ENCODE measurements around the gene DDX17. TPM values are rescaled to one million over a fixed set of nuclear protein-coding genes. Genes with fewer than 3 reads are reported as not detected.

DDX17 gene
- total and polyA plus RNA-seq, 4 experiments from 2014 or later, result 10.0 to 960 (median 486) TPM

- H3K27ac Mint-ChIP-seq, result no peak overlapping the region
- no peaks in the 10 kb centered on the region for H3K9me3 Mint-ChIP-seq
- H3K27ac ChIP-seq (ENCODE audit: low read depth, low read length), result no peak overlapping the region
- peaks cover 3 to 9% (median 5%) of the 10 kb centered on the region in 4 donors for H3K4me1 Mint-ChIP-seq
- H3K4me3 Mint-ChIP-seq, result no peak overlapping the region
- H3K27me3 ChIP-seq (ENCODE audit: insufficient read depth, low read length), result peaks cover 17% of the 10 kb centered on the region
- DNase-seq, result no peak
- H3K4me1 ChIP-seq (ENCODE audit: insufficient read depth, low read length), result peaks cover 8% of the 10 kb centered on the region
- peaks cover 21 to 49% of the 10 kb centered on the region in 2 donors for H3K27me3 Mint-ChIP-seq
- H3K36me3 ChIP-seq (ENCODE audit: insufficient read depth, low read length), result no peaks in the 10 kb centered on the region
- CTCF ChIA-PET (ENCODE audit: partially characterized antibody), result no interaction called here
- intact Hi-C loops (cut with micrococcal nuclease), result no loop called here
- POLR2A ChIA-PET (ENCODE audit: partially characterized antibody), result no interaction called here
- no peaks in the 10 kb centered on the region for H3K9me3 ChIP-seq (ENCODE audit: control insufficient read depth in 1 of 2, low read length in 2 of 2)
- no peak overlapping the region for H3K4me3 ChIP-seq (ENCODE audit: low read length in 2 of 2)
- no peaks in the 10 kb centered on the region for H3K36me3 Mint-ChIP-seq
These were observed 56.3 kb downstream of the DDX17 start for GRCh38 chr22:38449776-38450175.

GRCh38 chr22:38448945-38449745 is 57.0 kb downstream of the DDX17 start:
- peaks cover 17 to 48% of the 10 kb centered on the region in 2 donors for H3K27me3 Mint-ChIP-seq
- H3K4me3 ChIP-seq (ENCODE audit: low read length in 2 of 2), result no peak overlapping the region
- H3K9me3 ChIP-seq (ENCODE audit: control insufficient read depth in 1 of 2, low read length in 2 of 2), result no peaks in the 10 kb centered on the region
- ChIA-PET POLR2A (ENCODE audit: partially characterized antibody) (no interaction called here), CTCF (ENCODE audit: partially characterized antibody) (interaction anchor here (0.6 kb wide), 1 partner anchor 8 kb away, joined by 3 read pairs; no protein-coding TSS in a partner anchor)
- no peaks in the 10 kb centered on the region for H3K9me3 Mint-ChIP-seq
- no peaks in the 10 kb centered on the region for H3K36me3 Mint-ChIP-seq
- H3K27ac Mint-ChIP-seq, result no peak overlapping the region
- intact Hi-C loops (cut with micrococcal nuclease), result no loop called here
- H3K4me1 Mint-ChIP-seq, result peaks cover 0 to 4% (median 1%) of the 10 kb centered on the region in 4 donors
- H3K27ac ChIP-seq (ENCODE audit: low read depth, low read length), result no peak overlapping the region
- peaks cover 12% of the 10 kb centered on the region for H3K27me3 ChIP-seq (ENCODE audit: insufficient read depth, low read length)
- peaks cover 2% of the 10 kb centered on the region for H3K4me1 ChIP-seq (ENCODE audit: insufficient read depth, low read length)
- no peaks in the 10 kb centered on the region for H3K36me3 ChIP-seq (ENCODE audit: insufficient read depth, low read length)
- no peak overlapping the region for H3K4me3 Mint-ChIP-seq
- no peak for DNase-seq

GRCh38 chr22:38446018-38446601 is 60.0 kb downstream of the DDX17 start:
- H3K4me3 ChIP-seq (ENCODE audit: low read length in 2 of 2), result no peak overlapping the region
- H3K27ac Mint-ChIP-seq, result no peak overlapping the region
- no peaks in the 10 kb centered on the region for H3K36me3 ChIP-seq (ENCODE audit: insufficient read depth, low read length)
- POLR2A ChIA-PET (ENCODE audit: partially characterized antibody), result no interaction called here
- H3K9me3 ChIP-seq (ENCODE audit: control insufficient read depth in 1 of 2, low read length in 2 of 2), result no peaks in the 10 kb centered on the region
- DNase-seq, result no peak
- H3K27me3 Mint-ChIP-seq, result peaks cover 11 to 30% of the 10 kb centered on the region in 2 donors
- H3K4me1 Mint-ChIP-seq, result no peaks in the 10 kb centered on the region
- intact Hi-C loops (cut with micrococcal nuclease), result no loop called here
- no peak overlapping the region for H3K4me3 Mint-ChIP-seq
- no peaks in the 10 kb centered on the region for H3K27me3 ChIP-seq (ENCODE audit: insufficient read depth, low read length)
- H3K27ac ChIP-seq (ENCODE audit: low read depth, low read length), result no peak overlapping the region
- CTCF ChIA-PET (ENCODE audit: partially characterized antibody), result interaction anchor here (1.0 kb wide), 1 partner anchor 394 kb away, joined by 3 read pairs; no protein-coding TSS in a partner anchor
- H3K4me1 ChIP-seq (ENCODE audit: insufficient read depth, low read length), result no peaks in the 10 kb centered on the region
- no peaks in the 10 kb centered on the region for H3K36me3 Mint-ChIP-seq
- H3K9me3 Mint-ChIP-seq, result peaks cover 0 to 1% (median 0%) of the 10 kb centered on the region in 8 donors

GRCh38 chr22:38444783-38445182 is 61.3 kb downstream of the DDX17 start:
- Histone ChIP-seq H3K27me3 (ENCODE audit: insufficient read depth, low read length) (no peaks in the 10 kb centered on the region), H3K4me3 (ENCODE audit: low read length in 2 of 2) (no peak overlapping the region), H3K36me3 (ENCODE audit: insufficient read depth, low read length) (no peaks in the 10 kb centered on the region), H3K27ac (ENCODE audit: low read depth, low read length) (no peak overlapping the region), H3K4me1 (ENCODE audit: insufficient read depth, low read length) (no peaks in the 10 kb centered on the region), H3K9me3 (ENCODE audit: control insufficient read depth in 1 of 2, low read length in 2 of 2) (no peaks in the 10 kb centered on the region)
- Mint-ChIP-seq H3K9me3 (peaks cover 0 to 1% (median 0%) of the 10 kb centered on the region in 8 donors), H3K27me3 (peaks cover 5 to 20% of the 10 kb centered on the region in 2 donors), H3K4me3 (no peak overlapping the region), H3K4me1 (no peaks in the 10 kb centered on the region), H3K27ac (peak overlapping the region in 2 of 7 donors; percentile 5 to 28), H3K36me3 (no peaks in the 10 kb centered on the region)
- POLR2A ChIA-PET (ENCODE audit: partially characterized antibody), result no interaction called here
- CTCF ChIA-PET (ENCODE audit: partially characterized antibody), result no interaction called here
- DNase-seq, result no peak
- intact Hi-C loops (cut with micrococcal nuclease), result no loop called here

- peaks cover 3 to 13% of the 10 kb centered on the region in 2 donors for H3K27me3 Mint-ChIP-seq
- no peaks in the 10 kb centered on the region for H3K4me1 Mint-ChIP-seq
- no peaks in the 10 kb centered on the region for H3K36me3 ChIP-seq (ENCODE audit: insufficient read depth, low read length)
- DNase-seq, result no peak
- H3K4me1 ChIP-seq (ENCODE audit: insufficient read depth, low read length), result no peaks in the 10 kb centered on the region
- no peak overlapping the region for H3K27ac ChIP-seq (ENCODE audit: low read depth, low read length)
- ChIA-PET CTCF (ENCODE audit: partially characterized antibody) (no interaction called here), POLR2A (ENCODE audit: partially characterized antibody) (no interaction called here)
- intact Hi-C loops (cut with micrococcal nuclease), result no loop called here
- no peak overlapping the region for H3K4me3 Mint-ChIP-seq
- peaks cover 0 to 1% (median 0%) of the 10 kb centered on the region in 8 donors for H3K9me3 Mint-ChIP-seq
- H3K4me3 ChIP-seq (ENCODE audit: low read length in 2 of 2), result no peak overlapping the region
- no peaks in the 10 kb centered on the region for H3K9me3 ChIP-seq (ENCODE audit: control insufficient read depth in 1 of 2, low read length in 2 of 2)
- no peaks in the 10 kb centered on the region for H3K36me3 Mint-ChIP-seq
- H3K27ac Mint-ChIP-seq, result no peak overlapping the region
- H3K27me3 ChIP-seq (ENCODE audit: insufficient read depth, low read length), result no peaks in the 10 kb centered on the region
These were observed 62.2 kb downstream of the DDX17 start for GRCh38 chr22:38443628-38444521.

GRCh38 chr22:38442967-38443627 is 63.0 kb downstream of the DDX17 start:
- Mint-ChIP-seq H3K27me3 (peaks cover 3 to 12% of the 10 kb centered on the region in 2 donors), H3K36me3 (no peaks in the 10 kb centered on the region), H3K9me3 (peaks cover 0 to 3% (median 0%) of the 10 kb centered on the region in 8 donors), H3K4me3 (peak overlapping the region in 1 of 8 donors; percentile 32), H3K4me1 (no peaks in the 10 kb centered on the region), H3K27ac (peak overlapping the region in 1 of 7 donors; percentile 69)
- intact Hi-C loops (cut with micrococcal nuclease), result no loop called here
- POLR2A ChIA-PET (ENCODE audit: partially characterized antibody), result no interaction called here
- H3K4me1 ChIP-seq (ENCODE audit: insufficient read depth, low read length), result no peaks in the 10 kb centered on the region
- H3K4me3 ChIP-seq (ENCODE audit: low read length in 2 of 2), result no peak overlapping the region
- CTCF ChIA-PET (ENCODE audit: partially characterized antibody), result no interaction called here
- no peaks in the 10 kb centered on the region for H3K27me3 ChIP-seq (ENCODE audit: insufficient read depth, low read length)
- no peaks in the 10 kb centered on the region for H3K36me3 ChIP-seq (ENCODE audit: insufficient read depth, low read length)
- no peak overlapping the region for H3K27ac ChIP-seq (ENCODE audit: low read depth, low read length)
- DNase-seq, result no peak
- H3K9me3 ChIP-seq (ENCODE audit: control insufficient read depth in 1 of 2, low read length in 2 of 2), result no peaks in the 10 kb centered on the region

Measured in CD4-positive, alpha-beta memory T cell (primary cell).